Measurements from ENCODE around the gene RIPOR2.

Gene RIPOR2

GRCh38 chr6:24874128-24874527 is 61.6 kb downstream of the RIPOR2 start:
- Histone ChIP-seq H3K36me3 (ENCODE audit: control insufficient read depth, insufficient read depth, low read length) (peaks cover 81% of the 10 kb centered on the region), H3K4me1 (ENCODE audit: control insufficient read depth, insufficient read depth, low read length, poor library complexity, severe bottlenecking) (no peaks in the 10 kb centered on the region), H3K9me3 (ENCODE audit: control insufficient read depth, low read length) (no peaks in the 10 kb centered on the region), H3K27me3 (replicated peaks; ENCODE audit: control insufficient read depth, insufficient read depth, low read length, poor library complexity, severe bottlenecking) (no peaks in the 10 kb centered on the region), H3K4me3 (ENCODE audit: insufficient read depth, low read depth, low read length, poor library complexity, severe bottlenecking) (no peak overlapping the region), H3K27ac (ENCODE audit: insufficient read depth, low read length, poor library complexity, severe bottlenecking) (peak overlapping the region; percentile 23)
- DNase-seq = no peak

- peaks cover 12% of the 10 kb centered on the region for H3K4me1 ChIP-seq (ENCODE audit: control insufficient read depth, insufficient read depth, low read length, poor library complexity, severe bottlenecking)
- peaks cover 90% of the 10 kb centered on the region for H3K36me3 ChIP-seq (ENCODE audit: control insufficient read depth, insufficient read depth, low read length)
- H3K27me3 ChIP-seq (replicated peaks; ENCODE audit: control insufficient read depth, insufficient read depth, low read length, poor library complexity, severe bottlenecking) = no peaks in the 10 kb centered on the region
- no peaks in the 10 kb centered on the region for H3K9me3 ChIP-seq (ENCODE audit: control insufficient read depth, low read length)
- no peak for DNase-seq
- H3K4me3 ChIP-seq (ENCODE audit: insufficient read depth, low read depth, low read length, poor library complexity, severe bottlenecking) = no peak overlapping the region
- no peak overlapping the region for H3K27ac ChIP-seq (ENCODE audit: insufficient read depth, low read length, poor library complexity, severe bottlenecking)
These were observed 63.0 kb downstream of the RIPOR2 start for GRCh38 chr6:24872779-24873178.

- no peak for DNase-seq
- Histone ChIP-seq H3K4me3 (ENCODE audit: insufficient read depth, low read depth, low read length, poor library complexity, severe bottlenecking) (no peak overlapping the region), H3K4me1 (ENCODE audit: control insufficient read depth, insufficient read depth, low read length, poor library complexity, severe bottlenecking) (peaks cover 28% of the 10 kb centered on the region), H3K9me3 (ENCODE audit: control insufficient read depth, low read length) (no peaks in the 10 kb centered on the region), H3K27ac (ENCODE audit: insufficient read depth, low read length, poor library complexity, severe bottlenecking) (peak overlapping the region; percentile 5), H3K36me3 (ENCODE audit: control insufficient read depth, insufficient read depth, low read length) (peaks cover 82% of the 10 kb centered on the region), H3K27me3 (replicated peaks; ENCODE audit: control insufficient read depth, insufficient read depth, low read length, poor library complexity, severe bottlenecking) (no peaks in the 10 kb centered on the region)
These were observed 67.0 kb downstream of the RIPOR2 start for GRCh38 chr6:24868765-24869164.

GRCh38 chr6:24867104-24867703 is 68.6 kb downstream of the RIPOR2 start:
- Histone ChIP-seq H3K27ac (ENCODE audit: insufficient read depth, low read length, poor library complexity, severe bottlenecking) (peak overlapping the region; percentile 38), H3K27me3 (replicated peaks; ENCODE audit: control insufficient read depth, insufficient read depth, low read length, poor library complexity, severe bottlenecking) (no peaks in the 10 kb centered on the region), H3K36me3 (ENCODE audit: control insufficient read depth, insufficient read depth, low read length) (peaks cover 79% of the 10 kb centered on the region), H3K9me3 (ENCODE audit: control insufficient read depth, low read length) (no peaks in the 10 kb centered on the region), H3K4me1 (ENCODE audit: control insufficient read depth, insufficient read depth, low read length, poor library complexity, severe bottlenecking) (peaks cover 41% of the 10 kb centered on the region), H3K4me3 (ENCODE audit: insufficient read depth, low read depth, low read length, poor library complexity, severe bottlenecking) (no peak overlapping the region)
- DNase-seq = no peak

GRCh38 chr6:24865161-24865560 is 70.6 kb downstream of the RIPOR2 start:
- Histone ChIP-seq H3K9me3 (ENCODE audit: control insufficient read depth, low read length) (no peaks in the 10 kb centered on the region), H3K27ac (ENCODE audit: insufficient read depth, low read length, poor library complexity, severe bottlenecking) (no peak overlapping the region), H3K27me3 (replicated peaks; ENCODE audit: control insufficient read depth, insufficient read depth, low read length, poor library complexity, severe bottlenecking) (no peaks in the 10 kb centered on the region), H3K4me1 (ENCODE audit: control insufficient read depth, insufficient read depth, low read length, poor library complexity, severe bottlenecking) (peaks cover 62% of the 10 kb centered on the region), H3K36me3 (ENCODE audit: control insufficient read depth, insufficient read depth, low read length) (peaks cover 80% of the 10 kb centered on the region), H3K4me3 (ENCODE audit: insufficient read depth, low read depth, low read length, poor library complexity, severe bottlenecking) (no peak overlapping the region)
- DNase-seq = no peak

GRCh38 chr6:24864343-24864742 is 71.4 kb downstream of the RIPOR2 start:
- Histone ChIP-seq H3K4me1 (ENCODE audit: control insufficient read depth, insufficient read depth, low read length, poor library complexity, severe bottlenecking) (peaks cover 69% of the 10 kb centered on the region), H3K27me3 (replicated peaks; ENCODE audit: control insufficient read depth, insufficient read depth, low read length, poor library complexity, severe bottlenecking) (no peaks in the 10 kb centered on the region), H3K9me3 (ENCODE audit: control insufficient read depth, low read length) (no peaks in the 10 kb centered on the region), H3K36me3 (ENCODE audit: control insufficient read depth, insufficient read depth, low read length) (peaks cover 82% of the 10 kb centered on the region), H3K4me3 (ENCODE audit: insufficient read depth, low read depth, low read length, poor library complexity, severe bottlenecking) (no peak overlapping the region), H3K27ac (ENCODE audit: insufficient read depth, low read length, poor library complexity, severe bottlenecking) (peak overlapping the region; percentile 25)
- no peak for DNase-seq

- no peaks in the 10 kb centered on the region for H3K9me3 ChIP-seq (ENCODE audit: control insufficient read depth, low read length)
- H3K27ac ChIP-seq (ENCODE audit: insufficient read depth, low read length, poor library complexity, severe bottlenecking) = peak overlapping the region; percentile 53
- peaks cover 73% of the 10 kb centered on the region for H3K4me1 ChIP-seq (ENCODE audit: control insufficient read depth, insufficient read depth, low read length, poor library complexity, severe bottlenecking)
- no peak for DNase-seq
- H3K27me3 ChIP-seq (replicated peaks; ENCODE audit: control insufficient read depth, insufficient read depth, low read length, poor library complexity, severe bottlenecking) = no peaks in the 10 kb centered on the region
- peaks cover 80% of the 10 kb centered on the region for H3K36me3 ChIP-seq (ENCODE audit: control insufficient read depth, insufficient read depth, low read length)
- no peak overlapping the region for H3K4me3 ChIP-seq (ENCODE audit: insufficient read depth, low read depth, low read length, poor library complexity, severe bottlenecking)
These were observed 73.8 kb downstream of the RIPOR2 start for GRCh38 chr6:24861934-24862333.

- Histone ChIP-seq H3K4me1 (ENCODE audit: control insufficient read depth, insufficient read depth, low read length, poor library complexity, severe bottlenecking) (peaks cover 75% of the 10 kb centered on the region), H3K27ac (ENCODE audit: insufficient read depth, low read length, poor library complexity, severe bottlenecking) (peak overlapping the region; percentile 54), H3K36me3 (ENCODE audit: control insufficient read depth, insufficient read depth, low read length) (peaks cover 76% of the 10 kb centered on the region), H3K4me3 (ENCODE audit: insufficient read depth, low read depth, low read length, poor library complexity, severe bottlenecking) (no peak overlapping the region), H3K27me3 (replicated peaks; ENCODE audit: control insufficient read depth, insufficient read depth, low read length, poor library complexity, severe bottlenecking) (no peaks in the 10 kb centered on the region), H3K9me3 (ENCODE audit: control insufficient read depth, low read length) (no peaks in the 10 kb centered on the region)
- no peak for DNase-seq
These were observed 76.1 kb downstream of the RIPOR2 start for GRCh38 chr6:24859608-24860200.

GRCh38 chr6:24859132-24859531 is 76.6 kb downstream of the RIPOR2 start:
- Histone ChIP-seq H3K9me3 (ENCODE audit: control insufficient read depth, low read length) (no peaks in the 10 kb centered on the region), H3K36me3 (ENCODE audit: control insufficient read depth, insufficient read depth, low read length) (peaks cover 76% of the 10 kb centered on the region), H3K4me1 (ENCODE audit: control insufficient read depth, insufficient read depth, low read length, poor library complexity, severe bottlenecking) (peaks cover 75% of the 10 kb centered on the region)

GRCh38 chr6:24858177-24858653 is 77.5 kb downstream of the RIPOR2 start:
- peak in 2 of 3 donors; percentile 7 to 35 for DNase-seq
- no peaks in the 10 kb centered on the region for H3K9me3 ChIP-seq (ENCODE audit: control insufficient read depth, low read length)

More at GRCh38 chr6:24859132-24859531, 76.6 kb downstream of the RIPOR2 start:
- DNase-seq = no peak
- Histone ChIP-seq H3K27ac (ENCODE audit: insufficient read depth, low read length, poor library complexity, severe bottlenecking) (peak overlapping the region; percentile 54), H3K27me3 (replicated peaks; ENCODE audit: control insufficient read depth, insufficient read depth, low read length, poor library complexity, severe bottlenecking) (no peaks in the 10 kb centered on the region), H3K4me3 (ENCODE audit: insufficient read depth, low read depth, low read length, poor library complexity, severe bottlenecking) (no peak overlapping the region)

More at GRCh38 chr6:24858177-24858653, 77.5 kb downstream of the RIPOR2 start:
- Histone ChIP-seq H3K27ac (ENCODE audit: insufficient read depth, low read length, poor library complexity, severe bottlenecking) (peak overlapping the region; percentile 54), H3K4me3 (ENCODE audit: insufficient read depth, low read depth, low read length, poor library complexity, severe bottlenecking) (no peak overlapping the region), H3K36me3 (ENCODE audit: control insufficient read depth, insufficient read depth, low read length) (peaks cover 77% of the 10 kb centered on the region), H3K4me1 (ENCODE audit: control insufficient read depth, insufficient read depth, low read length, poor library complexity, severe bottlenecking) (peaks cover 71% of the 10 kb centered on the region), H3K27me3 (replicated peaks; ENCODE audit: control insufficient read depth, insufficient read depth, low read length, poor library complexity, severe bottlenecking) (no peaks in the 10 kb centered on the region)

All from effector memory CD4-positive, alpha-beta T cell (primary cell).